Karpas-422 (cell line): Measurements from ENCODE around the gene COL5A1. TPM values are rescaled to one million over a fixed set of nuclear protein-coding genes. Genes with fewer than 3 reads are reported as not detected.

ENCODE experiments used
- DNase-seq: peaks from one replicate; pipeline ENCODE4 v3.0.0-alpha.2; 2015
- H2AFZ ChIP-seq: fragments of 200-600 bp; sonication (generic); 2 replicates; pipeline ENCODE4 v1.6.1; 2014; ENCODE audit warnings: antibody characterized with exemption, low read length, mixed read lengths
- H3K27ac ChIP-seq: fragments of 200-600 bp; sonication (generic); 2 replicates; pipeline ENCODE4 v1.5.1; 2014; ENCODE audit warnings: mild to moderate bottlenecking, low read length, moderate library complexity
- H3K27me3 ChIP-seq: fragments of 200-600 bp; sonication (generic); 2 replicates; pipeline ENCODE4 v1.6.1; 2014; ENCODE audit warnings: low read length, mixed read lengths
- H3K36me3 ChIP-seq: fragments of 200-600 bp; sonication (generic); 2 replicates; pipeline ENCODE4 v1.6.1; 2014; ENCODE audit warnings: low read length, mixed read lengths; ENCODE audit not compliant: insufficient read depth
- H3K4me1 ChIP-seq: fragments of 200-600 bp; sonication (generic); 2 replicates; pipeline ENCODE4 v1.6.1; 2014; ENCODE audit warnings: mild to moderate bottlenecking, low read length, mixed read lengths
- H3K4me2 ChIP-seq: fragments of 200-600 bp; sonication (generic); 2 replicates; pipeline ENCODE4 v1.6.1; 2014; ENCODE audit warnings: low read length, low read depth, mild to moderate bottlenecking; ENCODE audit not compliant: poor library complexity, severe bottlenecking
- H3K4me3 ChIP-seq: fragments of 200-600 bp; sonication (generic); 2 replicates; pipeline ENCODE4 v1.5.1; 2014; ENCODE audit warnings: mild to moderate bottlenecking, antibody characterized with exemption, low read length, mixed read lengths
- H3K79me2 ChIP-seq: fragments of 200-600 bp; sonication (generic); 2 replicates; pipeline ENCODE4 v1.6.1; 2014; ENCODE audit warnings: mild to moderate bottlenecking, low read length, mixed read lengths
- H3K9ac ChIP-seq: fragments of 200-600 bp; sonication (generic); 2 replicates; pipeline ENCODE4 v1.6.0; 2014; ENCODE audit warnings: low read length
- H3K9me2 ChIP-seq: fragments of 200-600 bp; sonication (generic), shearing (Covaris generic); replicated peaks from 2 replicates; pipeline ENCODE4 v1.6.0; 2014; ENCODE audit warnings: mild to moderate bottlenecking, low read length, moderate library complexity; ENCODE audit not compliant: insufficient read depth
- H3K9me3 ChIP-seq: fragments of 300-700, 200-600 bp; sonication (generic); 2 replicates; pipeline ENCODE4 v1.6.1; 2014; ENCODE audit warnings: low read length, mixed read lengths
- H4K20me1 ChIP-seq: fragments of 200-600 bp; sonication (generic); 2 replicates; pipeline ENCODE4 v1.6.1; 2014; ENCODE audit warnings: mild to moderate bottlenecking, antibody characterized with exemption, low read length, low read depth; ENCODE audit not compliant: insufficient read depth
- total RNA-seq: library from RNA; depleted of rRNA; stranded (reverse); fragments of >200 nt; shearing (Covaris generic); gene quantifications from 2 replicates; pipeline ENCODE4 v1.2.3, GENCODE V29; 2014; ENCODE audit warnings: low replicate concordance

COL5A1 gene
- total RNA-seq, 1 experiment from 2014 or later, result not detected

DNA sequence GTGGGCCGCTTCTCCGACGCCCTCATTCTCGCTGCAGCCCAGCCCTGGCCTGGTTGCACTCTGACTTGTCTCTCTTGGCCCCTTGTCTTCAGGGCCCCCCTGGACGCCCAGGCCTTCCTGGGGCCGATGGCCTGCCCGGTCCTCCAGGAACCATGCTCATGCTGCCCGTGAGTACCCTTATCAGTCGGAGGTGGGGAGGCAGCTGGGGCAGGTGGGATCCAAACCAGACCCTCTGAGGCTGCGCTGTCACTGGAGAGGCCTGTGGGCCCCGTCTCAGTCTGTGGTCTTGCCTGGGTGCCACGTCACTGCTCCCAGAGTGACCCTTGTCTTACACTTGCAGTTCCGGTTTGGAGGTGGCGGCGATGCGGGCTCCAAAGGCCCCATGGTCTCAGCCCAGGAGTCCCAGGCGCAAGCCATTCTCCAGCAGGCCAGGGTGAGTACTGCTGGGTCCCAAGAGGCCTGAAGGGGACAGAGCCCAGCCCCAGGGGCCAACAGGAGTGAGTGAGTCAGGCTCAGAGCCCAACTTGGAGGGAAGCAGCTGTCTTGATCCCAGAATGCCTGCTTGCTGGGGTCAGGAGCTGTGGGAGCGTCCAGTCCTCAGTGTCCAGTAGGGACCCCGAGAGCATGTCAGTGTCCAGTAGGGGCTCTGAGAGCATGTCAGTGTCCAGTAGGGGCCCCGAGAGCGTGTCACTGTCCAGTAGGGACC, 109.0 kb downstream of the COL5A1 start:
- no peaks in the 10 kb centered on the region for H3K27me3 ChIP-seq
- H3K9me2 ChIP-seq, result no peaks in the 10 kb centered on the region
- no peak for DNase-seq
- H3K9me3 ChIP-seq, result peaks cover 21% of the 10 kb centered on the region; the same call in 1 of the 2 replicates
- no peaks in the 10 kb centered on the region for H3K36me3 ChIP-seq
- H3K27ac ChIP-seq, result no peak overlapping the region
- no peaks in the 10 kb centered on the region for H3K79me2 ChIP-seq
- H3K4me2 ChIP-seq, result no peak overlapping the region
- no peak overlapping the region for H3K9ac ChIP-seq
- H2AFZ ChIP-seq, result no peak overlapping the region
- no peak overlapping the region for H3K4me3 ChIP-seq
- no peaks in the 10 kb centered on the region for H3K4me1 ChIP-seq
- no peaks in the 10 kb centered on the region for H4K20me1 ChIP-seq

DNA sequence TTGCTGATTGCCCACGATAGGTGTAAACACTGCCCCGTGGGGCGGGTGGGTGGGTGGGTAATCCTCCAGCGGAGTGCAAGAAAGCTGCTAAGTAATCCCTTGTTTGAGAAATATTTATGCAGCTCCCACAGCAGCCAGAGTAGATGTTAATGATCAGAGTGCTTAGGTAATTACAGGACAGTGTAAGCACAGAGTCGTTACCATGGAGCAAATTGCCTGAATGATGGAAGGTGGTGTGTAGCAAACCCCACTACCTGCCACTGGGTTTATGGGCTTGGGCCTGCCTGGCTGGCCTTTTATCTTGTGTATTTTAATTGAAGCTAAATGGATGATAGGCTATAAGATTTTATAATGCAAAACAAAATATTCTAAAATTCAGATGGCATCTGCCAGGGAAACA, 110.0 kb downstream of the COL5A1 start:
- Histone ChIP-seq H4K20me1 (no peaks in the 10 kb centered on the region), H2AFZ (no peak overlapping the region), H3K27me3 (no peaks in the 10 kb centered on the region), H3K36me3 (no peaks in the 10 kb centered on the region), H3K9ac (no peak overlapping the region), H3K9me2 (no peaks in the 10 kb centered on the region), H3K9me3 (peaks cover 17% of the 10 kb centered on the region; the same call in 1 of the 2 replicates), H3K27ac (no peak overlapping the region), H3K4me2 (no peak overlapping the region), H3K79me2 (no peaks in the 10 kb centered on the region), H3K4me3 (no peak overlapping the region), H3K4me1 (no peaks in the 10 kb centered on the region)
- DNase-seq, result no peak

DNA sequence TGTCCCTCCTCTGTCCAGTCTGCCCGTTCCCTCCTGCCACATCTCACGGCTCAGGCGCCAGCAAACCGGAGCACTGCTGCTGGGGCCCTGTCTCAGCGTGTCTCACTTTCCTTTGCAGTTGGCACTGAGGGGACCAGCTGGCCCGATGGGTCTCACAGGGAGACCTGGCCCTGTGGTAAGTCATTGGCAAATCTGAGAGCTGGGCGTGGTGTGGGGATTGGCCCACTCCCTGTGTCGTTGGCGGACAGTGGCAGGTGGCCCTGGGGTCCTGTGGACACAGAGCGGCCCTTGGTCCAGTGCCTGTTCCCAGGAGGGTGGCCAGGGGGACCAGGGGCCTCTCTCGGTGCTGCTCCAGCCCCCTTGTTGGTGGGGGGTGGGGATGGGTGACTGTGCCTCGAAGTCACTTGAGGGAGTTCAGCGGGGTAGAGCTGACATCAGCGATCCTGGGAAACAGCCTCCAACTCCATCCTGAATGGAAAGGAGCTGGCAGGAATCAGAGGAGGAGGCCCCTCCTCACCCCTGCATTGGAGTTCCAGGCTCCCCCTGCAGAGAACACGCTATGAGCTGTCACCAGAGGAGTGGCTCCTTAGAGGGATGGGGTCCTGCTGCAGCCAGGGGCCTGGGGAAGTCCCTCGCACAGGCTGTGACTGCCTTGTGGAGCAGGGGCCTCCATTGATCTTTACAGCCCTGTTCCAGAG, 111.0 kb downstream of the COL5A1 start:
- no peaks in the 10 kb centered on the region for H4K20me1 ChIP-seq
- H3K9ac ChIP-seq, result no peak overlapping the region

DNA sequence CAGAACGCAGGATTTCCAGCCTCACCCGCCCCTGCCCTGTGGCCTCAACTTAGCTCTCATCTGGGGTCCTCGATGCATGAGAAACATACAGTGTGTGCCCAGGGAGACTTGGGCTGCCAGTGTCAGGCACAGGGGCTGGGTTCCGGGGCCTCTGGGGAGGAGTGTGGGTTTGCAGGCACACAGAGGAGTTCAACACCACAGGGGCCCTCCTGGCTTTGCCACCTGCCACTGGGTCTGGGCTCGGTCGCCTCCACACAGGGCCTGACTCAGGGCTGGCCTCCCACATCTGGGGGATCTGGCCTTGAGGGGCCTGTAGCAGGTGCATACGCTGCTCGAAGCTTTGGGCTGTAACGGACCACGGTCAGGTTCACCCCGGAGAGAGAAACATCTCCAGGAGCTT, 111.6 kb downstream of the COL5A1 start:
- H3K4me1 ChIP-seq, result no peaks in the 10 kb centered on the region
- no peaks in the 10 kb centered on the region for H4K20me1 ChIP-seq
- no peaks in the 10 kb centered on the region for H3K9me2 ChIP-seq

More for the DNA sequence above, 111.0 kb downstream of the COL5A1 start:
- no peak overlapping the region for H3K4me3 ChIP-seq
- no peak for DNase-seq
- no peak overlapping the region for H2AFZ ChIP-seq
- H3K79me2 ChIP-seq, result no peaks in the 10 kb centered on the region
- H3K36me3 ChIP-seq, result no peaks in the 10 kb centered on the region
- no peak overlapping the region for H3K27ac ChIP-seq
- no peak overlapping the region for H3K4me2 ChIP-seq
- H3K9me3 ChIP-seq, result peaks cover 7% of the 10 kb centered on the region; the same call in 1 of the 2 replicates
- no peaks in the 10 kb centered on the region for H3K9me2 ChIP-seq
- H3K4me1 ChIP-seq, result no peaks in the 10 kb centered on the region
- no peaks in the 10 kb centered on the region for H3K27me3 ChIP-seq

DNA sequence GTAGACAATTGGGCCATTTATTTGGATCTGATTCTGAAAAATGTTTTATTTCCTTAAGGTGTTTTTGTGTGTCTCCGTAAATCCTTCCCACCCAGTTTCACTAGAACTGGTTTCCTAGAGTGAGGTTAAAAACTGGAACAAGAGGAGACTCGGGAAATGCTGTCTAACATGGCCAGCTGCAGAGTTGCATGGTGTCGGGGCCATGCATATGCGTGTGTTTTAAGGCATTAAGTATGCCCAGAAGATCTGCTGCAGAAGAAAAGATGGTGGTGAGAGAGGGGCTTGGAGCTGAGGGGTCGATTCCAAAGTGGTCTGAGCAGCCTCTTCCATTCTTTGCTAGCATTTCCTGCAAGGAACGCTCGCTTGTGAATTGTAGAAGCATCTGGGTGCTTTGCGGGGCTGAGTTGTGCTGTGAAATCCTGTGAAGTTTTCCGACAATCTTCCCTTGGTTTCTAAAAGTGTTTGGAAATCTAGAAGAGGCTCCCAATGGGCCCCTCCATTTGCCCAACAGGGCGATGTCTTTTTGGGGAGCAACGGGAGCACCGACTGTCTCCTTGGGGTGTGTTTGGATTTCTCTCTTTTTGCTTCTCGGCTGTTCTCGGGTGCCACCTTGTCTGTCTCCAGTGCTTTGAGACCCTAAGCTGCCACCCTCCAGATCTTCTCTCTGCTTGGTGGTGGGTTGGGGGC, 113.8 kb downstream of the COL5A1 start:
- no peaks in the 10 kb centered on the region for H4K20me1 ChIP-seq
- no peaks in the 10 kb centered on the region for H3K36me3 ChIP-seq
- no peaks in the 10 kb centered on the region for H3K27me3 ChIP-seq
- no peaks in the 10 kb centered on the region for H3K4me1 ChIP-seq
- no peak overlapping the region for H3K4me3 ChIP-seq
- H2AFZ ChIP-seq, result no peak overlapping the region
- H3K4me2 ChIP-seq, result no peak overlapping the region
- peak; percentile 28 for DNase-seq
- H3K9ac ChIP-seq, result no peak overlapping the region
- H3K9me2 ChIP-seq, result no peaks in the 10 kb centered on the region
- no peak overlapping the region for H3K27ac ChIP-seq
- H3K9me3 ChIP-seq, result no peaks in the 10 kb centered on the region
- H3K79me2 ChIP-seq, result no peaks in the 10 kb centered on the region

More for the DNA sequence above, 111.6 kb downstream of the COL5A1 start:
- no peak overlapping the region for H3K27ac ChIP-seq
- H3K27me3 ChIP-seq, result no peaks in the 10 kb centered on the region
- H3K79me2 ChIP-seq, result no peaks in the 10 kb centered on the region
- no peaks in the 10 kb centered on the region for H3K36me3 ChIP-seq
- H3K4me2 ChIP-seq, result no peak overlapping the region
- peaks cover 1% of the 10 kb centered on the region; the same call in 1 of the 2 replicates for H3K9me3 ChIP-seq
- no peak for DNase-seq
- no peak overlapping the region for H3K9ac ChIP-seq
- H2AFZ ChIP-seq, result no peak overlapping the region
- no peak overlapping the region for H3K4me3 ChIP-seq

DNA sequence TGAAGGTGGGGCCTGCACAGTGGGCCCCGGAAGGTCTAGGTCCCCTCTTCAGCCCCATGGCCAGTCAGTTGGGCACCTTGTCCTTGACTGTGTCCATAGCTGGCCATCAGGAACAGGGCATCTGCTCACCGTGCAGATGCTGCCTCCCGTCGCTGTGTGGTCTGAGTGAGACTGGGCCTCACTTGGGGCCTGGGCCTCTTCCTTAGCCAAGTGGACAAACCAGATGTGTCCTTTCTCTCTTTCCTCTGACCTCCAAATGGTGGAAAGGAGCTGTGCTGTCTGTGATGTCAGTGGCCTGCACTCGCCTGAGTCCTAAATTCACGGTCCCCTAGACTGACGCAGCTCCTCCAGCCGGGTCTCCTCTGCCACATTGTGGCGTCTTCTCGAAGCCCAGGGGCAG, 114.5 kb downstream of the COL5A1 start:
- Histone ChIP-seq H3K27me3 (no peaks in the 10 kb centered on the region), H4K20me1 (no peaks in the 10 kb centered on the region), H3K4me3 (no peak overlapping the region), H2AFZ (no peak overlapping the region), H3K4me2 (no peak overlapping the region), H3K9ac (no peak overlapping the region), H3K27ac (no peak overlapping the region), H3K9me2 (no peaks in the 10 kb centered on the region), H3K4me1 (no peaks in the 10 kb centered on the region), H3K9me3 (peaks cover 5% of the 10 kb centered on the region; the same call in 1 of the 2 replicates), H3K36me3 (no peaks in the 10 kb centered on the region), H3K79me2 (no peaks in the 10 kb centered on the region)
- DNase-seq, result peak; percentile 24

DNA sequence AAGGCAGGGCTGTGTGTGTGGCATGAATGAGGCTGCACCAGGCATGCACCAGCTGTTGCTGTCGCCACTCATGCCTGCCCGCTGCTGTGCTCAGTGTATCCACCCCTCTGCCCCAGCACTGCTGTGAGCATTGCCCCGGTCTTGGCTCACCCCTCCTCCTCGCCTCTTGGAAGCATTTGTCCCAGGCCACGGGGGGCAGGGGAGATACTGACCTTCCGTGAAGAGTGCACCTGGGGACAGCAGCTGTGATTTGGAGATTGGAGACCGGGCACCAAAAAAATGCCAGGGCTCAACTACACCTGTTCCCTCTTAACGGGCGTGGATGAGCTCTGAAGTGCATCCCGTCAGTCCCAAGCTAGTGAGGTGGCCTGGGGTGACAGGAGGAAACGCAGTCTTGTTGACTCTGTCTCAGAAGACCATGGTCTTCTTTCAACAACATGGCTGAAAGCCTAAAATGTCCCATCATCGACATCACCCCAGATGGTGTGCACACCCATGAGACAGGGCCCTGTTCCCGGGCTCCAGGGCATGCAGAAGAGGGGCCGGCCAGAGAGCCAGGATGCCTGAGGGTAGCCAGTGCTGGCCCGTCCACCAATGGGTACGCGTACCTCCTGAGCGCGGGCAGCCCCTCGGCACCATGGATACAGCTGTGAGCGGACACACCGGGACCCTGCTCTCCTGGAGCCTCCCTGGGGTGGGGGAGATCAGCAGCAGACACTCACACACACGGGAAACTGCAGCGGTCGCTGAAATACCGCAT, 115.8 kb downstream of the COL5A1 start:
- no peak overlapping the region for H3K4me3 ChIP-seq
- no peaks in the 10 kb centered on the region for H3K79me2 ChIP-seq
- no peak overlapping the region for H3K4me2 ChIP-seq
- H3K9me3 ChIP-seq, result peaks cover 5% of the 10 kb centered on the region; the same call in 1 of the 2 replicates
- no peaks in the 10 kb centered on the region for H4K20me1 ChIP-seq
- H3K27ac ChIP-seq, result no peak overlapping the region
- H3K9me2 ChIP-seq, result no peaks in the 10 kb centered on the region
- DNase-seq, result peak; percentile 23
- no peaks in the 10 kb centered on the region for H3K4me1 ChIP-seq
- no peak overlapping the region for H3K9ac ChIP-seq
- no peaks in the 10 kb centered on the region for H3K27me3 ChIP-seq
- H2AFZ ChIP-seq, result no peak overlapping the region
- H3K36me3 ChIP-seq, result no peaks in the 10 kb centered on the region
